Activated T-cell treated with anti-CD3 and anti-CD28 coated beads for 4 hours (primary cell): ENCODE results near the gene SERPINB6.
"Not testable (repeated sequence)": the region's sequence is repeated elsewhere in the genome, so short reads cannot be mapped to it uniquely, and the experiment has no call there.

Experiments used
- DNase-seq: peaks from one replicate; pipeline ENCODE4 v3.0.0-alpha.2; 2020

The SERPINB6 gene

DNA sequence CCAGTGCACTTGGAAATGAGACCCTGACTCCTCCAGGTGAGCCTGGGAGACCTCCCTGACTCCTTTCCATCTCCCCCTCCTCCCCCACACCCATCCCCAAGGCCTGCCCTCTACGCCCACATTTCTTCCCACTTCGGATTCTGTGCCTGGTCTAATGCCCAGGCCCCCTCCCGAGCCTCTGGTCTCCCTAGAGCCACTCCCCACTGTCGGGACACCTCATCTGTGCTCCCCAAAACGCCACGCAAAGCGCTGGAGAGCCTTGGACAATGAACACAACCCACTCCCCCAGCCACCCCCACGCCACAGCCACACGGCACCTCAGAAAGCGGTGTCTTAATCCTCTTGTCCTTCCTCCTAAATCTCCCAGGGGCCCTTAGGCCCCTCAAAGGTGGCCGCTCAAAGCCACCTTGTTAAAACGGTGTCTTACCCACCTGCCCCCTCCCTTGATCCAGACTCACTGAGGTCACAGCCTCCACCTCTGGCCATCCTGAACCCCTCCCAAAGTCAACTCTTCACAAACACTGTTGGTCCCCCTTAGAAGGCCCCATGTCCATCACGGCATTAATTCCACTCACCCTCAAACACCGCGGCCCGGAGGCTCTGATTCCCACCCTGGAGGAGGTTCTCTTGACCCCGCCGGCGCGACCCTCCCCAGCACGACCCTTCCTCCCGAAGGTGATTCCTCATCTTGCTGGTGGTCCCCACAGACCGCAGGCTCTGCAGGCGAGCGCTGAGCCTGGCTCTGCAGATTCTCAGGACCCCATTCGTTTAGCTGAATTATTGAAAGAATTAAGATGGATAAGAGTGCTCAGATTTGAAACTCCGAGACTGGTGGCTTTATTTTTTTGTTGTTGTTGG, 69.5 kb downstream of the SERPINB6 start:
- DNase-seq: not testable (repeated sequence)

DNA sequence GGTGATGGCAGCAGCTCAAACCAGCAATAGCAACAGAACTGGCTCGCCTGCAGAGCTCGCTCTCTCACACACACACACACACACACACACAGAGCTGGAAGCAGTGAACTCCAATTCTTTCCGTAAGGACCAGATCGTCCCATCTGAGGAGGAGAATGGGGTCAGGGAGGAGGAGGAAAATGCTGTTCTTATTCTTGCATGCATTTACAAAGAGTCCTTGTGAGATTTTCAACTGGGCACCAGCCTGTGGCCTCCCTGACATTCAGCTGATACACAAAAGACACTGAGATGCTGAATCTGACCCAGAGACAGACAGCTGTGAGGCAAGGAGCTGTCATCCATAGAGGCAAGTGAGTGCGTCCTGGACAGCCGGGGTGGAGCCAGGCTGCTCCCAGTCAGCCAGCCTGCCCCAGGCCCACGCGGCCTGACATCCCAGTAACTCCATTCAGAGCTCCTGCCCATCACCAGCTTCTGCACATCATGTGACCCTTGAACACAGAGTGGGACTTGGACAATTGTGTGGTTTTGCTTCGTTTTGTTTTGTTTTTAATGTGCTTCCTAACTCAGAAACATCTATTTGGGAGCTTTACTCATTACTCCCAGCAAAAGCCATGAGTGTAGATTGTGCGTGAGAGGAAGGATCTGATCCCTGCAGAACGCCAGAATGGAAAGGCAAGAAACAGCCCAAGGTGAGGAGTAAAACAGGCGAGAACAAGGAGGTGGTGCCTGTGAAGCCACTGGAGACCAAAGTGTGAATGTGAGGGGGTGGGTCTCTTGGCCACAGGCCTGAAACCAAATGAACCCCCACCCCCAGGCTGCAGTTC, 70.3 kb downstream of the SERPINB6 start:
- DNase-seq: no peak

DNA sequence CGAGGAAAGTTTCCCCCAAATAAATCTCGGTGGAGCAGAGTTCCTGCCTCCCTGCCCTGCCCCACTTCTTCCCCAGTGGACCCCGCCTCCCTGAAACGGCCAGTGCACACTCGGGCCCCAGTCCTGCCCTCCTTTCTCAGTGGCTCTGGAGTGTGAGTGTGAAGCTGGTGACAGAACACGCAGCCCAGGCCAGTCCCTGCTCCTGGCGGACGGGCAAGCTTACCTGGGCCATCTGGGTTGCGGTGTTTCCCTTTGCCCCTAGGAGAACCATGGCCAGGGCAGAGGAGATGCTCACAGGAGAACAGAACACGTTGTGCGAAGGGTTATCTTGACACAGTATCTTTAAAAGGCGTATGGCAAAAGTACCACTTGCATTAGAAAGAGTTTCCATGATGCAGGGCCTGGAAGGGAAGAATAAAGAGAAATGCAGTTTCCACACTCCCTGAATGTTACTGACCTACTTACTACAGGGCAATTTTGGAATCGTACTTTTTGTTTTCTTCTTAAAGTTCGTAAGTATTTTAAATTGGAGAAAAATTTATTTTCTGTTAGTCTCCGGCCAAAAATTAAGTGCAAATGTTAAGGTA, 71.1 kb downstream of the SERPINB6 start:
- DNase-seq: no peak

DNA sequence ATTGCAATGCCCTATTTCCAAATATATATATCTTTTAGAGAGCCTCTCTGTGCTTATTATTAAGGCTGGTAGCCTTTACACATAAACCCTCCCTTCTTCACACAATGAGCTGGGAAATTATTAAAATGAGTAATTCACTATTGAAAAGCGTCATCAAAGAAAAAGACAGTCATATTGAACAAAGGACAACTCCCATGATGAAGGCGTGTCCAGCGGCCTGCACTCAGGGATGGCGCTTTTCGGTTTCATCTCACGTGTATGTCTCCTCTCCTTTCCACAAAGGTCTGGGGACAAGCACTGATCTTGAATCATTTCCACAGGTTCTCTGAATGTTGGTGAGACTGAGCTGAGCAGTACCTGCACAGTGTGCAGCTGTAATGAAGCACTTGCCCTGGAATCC, 71.8 kb downstream of the SERPINB6 start:
- no peak for DNase-seq
